GM19043 (cell line): Measurements from ENCODE around the gene ST6GALNAC5.
"Not testable (repeated sequence)": the region's sequence is repeated elsewhere in the genome, so short reads cannot be mapped to it uniquely, and the experiment has no call there.

Source experiments
- ATAC-seq: cut with Tn5 transposase; IDR thresholded peaks from one replicate; pipeline ENCODE4 v1.9.1; 2021; ENCODE audit warnings: low read depth; ENCODE audit not compliant: unreplicated experiment

ST6GALNAC5 gene

DNA sequence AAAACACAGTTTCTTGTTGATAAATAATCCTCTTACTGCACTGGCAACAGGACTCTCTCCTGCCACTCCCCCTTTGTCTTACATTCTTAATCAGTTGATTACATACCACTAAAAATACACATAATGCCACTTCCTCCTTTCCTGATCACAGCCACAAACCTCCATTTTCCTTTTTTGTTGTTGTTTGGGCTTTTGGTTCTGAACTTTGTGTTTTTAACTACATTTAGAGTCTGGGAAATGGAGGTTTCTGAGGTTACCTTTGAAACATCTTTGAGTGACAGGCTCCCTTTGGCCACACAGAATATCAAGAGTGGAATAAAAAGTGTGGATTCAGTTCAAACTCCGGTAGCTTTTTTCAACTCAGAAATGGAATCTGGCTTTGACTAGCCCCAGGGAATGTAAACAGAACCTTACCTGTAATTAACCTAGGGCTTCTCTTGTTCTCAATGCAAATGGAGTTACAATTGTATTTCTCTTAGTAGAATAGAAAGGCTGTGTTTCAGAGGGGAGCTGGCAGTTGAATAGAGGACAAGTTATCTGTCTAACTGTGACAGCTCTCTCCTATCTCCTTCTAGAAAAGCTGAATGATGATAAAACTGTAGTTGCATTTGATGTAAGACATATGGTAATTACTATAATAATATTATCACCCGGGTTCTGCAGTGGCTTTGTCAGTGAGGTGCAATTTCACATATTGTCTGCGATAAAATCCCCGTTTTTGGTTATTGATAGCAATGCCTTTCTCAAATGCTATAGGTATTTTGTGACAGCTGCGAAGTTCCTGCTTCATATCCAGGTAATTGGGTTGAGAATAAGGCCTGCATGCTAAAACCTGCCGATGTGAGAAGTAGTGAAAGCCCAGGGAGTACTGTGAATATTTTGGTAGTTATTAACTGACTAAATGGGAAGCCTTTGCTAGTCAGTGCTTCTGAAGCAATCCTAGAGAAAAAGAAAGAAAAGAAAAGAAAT lies 66.9 kb downstream of the ST6GALNAC5 start:
- ATAC-seq: no peak

DNA sequence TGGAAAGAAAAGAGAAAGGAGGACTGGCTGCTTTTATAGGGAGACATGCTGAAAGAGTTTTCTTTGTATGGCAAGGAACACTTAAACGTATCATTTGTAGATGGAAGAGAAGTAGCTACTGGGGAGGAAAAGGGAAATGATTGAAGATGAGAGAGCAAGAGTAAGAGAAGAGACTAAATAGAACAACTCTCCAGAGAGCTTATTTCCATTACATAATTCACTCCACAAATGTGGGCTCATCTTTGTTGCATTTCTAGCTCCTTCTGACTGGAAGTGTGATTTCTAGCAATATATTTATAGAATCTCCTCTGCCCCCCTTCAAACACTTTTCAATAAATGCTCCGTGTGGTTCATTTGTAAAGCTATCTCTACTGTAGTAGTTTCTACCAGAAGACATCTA lies 71.0 kb downstream of the ST6GALNAC5 start:
- ATAC-seq: no peak

- ATAC-seq: no peak
Measured at GRCh38 chr1:76939050-76939816, 72.0 kb downstream of the ST6GALNAC5 start.

GRCh38 chr1:76939817-76940216 lies 72.5 kb downstream of the ST6GALNAC5 start:
- ATAC-seq: no peak

- ATAC-seq: no peak
Measured at GRCh38 chr1:76940571-76941335, 73.5 kb downstream of the ST6GALNAC5 start.

- ATAC-seq: no peak
Measured at GRCh38 chr1:76942549-76942948, 75.3 kb downstream of the ST6GALNAC5 start.

GRCh38 chr1:76944942-76945341 lies 77.7 kb downstream of the ST6GALNAC5 start:
- no peak for ATAC-seq

DNA sequence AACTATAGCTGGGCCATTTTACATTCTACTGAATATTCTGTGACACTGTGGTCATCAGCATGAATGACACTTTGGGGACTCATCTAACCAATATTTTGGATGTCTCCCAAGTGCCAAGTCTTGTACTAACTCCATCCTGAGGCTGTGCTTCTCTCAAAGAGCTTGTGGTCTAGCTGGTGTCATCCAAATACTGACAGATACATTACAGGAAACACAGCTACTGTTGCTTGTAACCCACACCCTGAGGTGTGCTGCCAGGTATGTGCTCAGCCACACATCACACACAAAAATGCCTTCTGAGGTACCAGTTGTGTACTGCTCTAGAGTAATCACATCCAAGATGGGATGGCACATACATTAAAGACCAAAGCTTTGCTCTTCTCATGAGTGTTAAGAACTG lies 81.6 kb downstream of the ST6GALNAC5 start:
- no peak for ATAC-seq

DNA sequence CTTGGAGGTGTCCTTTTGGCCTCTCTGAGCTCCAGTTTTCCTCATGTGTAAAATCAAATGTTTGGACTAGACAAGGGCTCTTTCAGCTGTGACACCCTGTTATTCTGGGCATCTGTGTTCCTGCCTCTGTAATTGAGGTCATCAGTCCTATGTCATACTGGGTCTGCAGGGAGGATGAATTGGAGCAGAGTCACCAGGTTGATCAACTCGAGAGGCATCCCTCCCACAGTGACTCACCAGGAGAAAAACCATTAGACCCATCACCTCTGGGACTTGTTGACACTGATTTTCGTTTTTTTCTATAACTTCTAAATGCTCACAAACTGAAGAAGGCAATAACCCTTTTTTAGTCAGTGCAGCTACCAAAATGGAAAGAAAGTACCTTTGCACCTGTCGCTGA lies 82.2 kb downstream of the ST6GALNAC5 start:
- no peak for ATAC-seq

DNA sequence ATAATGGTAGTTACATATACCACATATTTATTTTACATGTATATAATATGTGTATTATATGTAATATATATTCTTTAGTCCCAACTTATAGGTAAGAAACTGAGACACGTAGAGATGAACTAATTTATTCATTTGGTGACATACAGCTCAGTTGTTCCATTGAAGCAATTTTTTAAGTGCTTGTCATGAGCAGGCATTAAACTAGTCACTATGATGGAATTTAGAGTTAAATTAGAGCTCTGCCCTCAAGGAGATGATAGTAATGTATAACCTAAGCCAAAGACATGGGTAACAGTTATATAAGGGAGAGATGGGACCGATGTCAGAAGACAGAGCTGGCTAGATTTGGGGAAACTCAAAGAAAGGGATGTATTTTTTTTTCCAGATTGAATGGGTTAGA lies 83.0 kb downstream of the ST6GALNAC5 start:
- ATAC-seq: no peak

DNA sequence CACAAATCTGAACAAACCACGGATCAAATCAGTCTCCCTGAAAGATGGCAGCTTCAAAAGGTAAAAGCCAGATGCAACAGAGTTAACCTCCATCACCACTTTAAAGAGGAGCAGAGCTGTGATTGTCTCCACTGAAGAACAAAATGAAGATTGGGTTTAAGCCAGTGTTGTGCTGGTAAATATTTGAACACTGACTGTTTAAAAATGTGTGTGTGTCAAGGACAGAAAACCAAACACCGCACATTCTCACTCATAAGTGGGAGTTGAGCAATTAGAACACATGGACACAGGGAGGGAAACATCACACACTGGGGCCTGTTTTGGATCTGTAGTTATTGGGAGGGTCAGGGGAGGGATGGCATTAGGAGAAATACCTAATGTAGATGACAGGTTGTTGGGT lies 83.9 kb downstream of the ST6GALNAC5 start:
- no peak for ATAC-seq

DNA sequence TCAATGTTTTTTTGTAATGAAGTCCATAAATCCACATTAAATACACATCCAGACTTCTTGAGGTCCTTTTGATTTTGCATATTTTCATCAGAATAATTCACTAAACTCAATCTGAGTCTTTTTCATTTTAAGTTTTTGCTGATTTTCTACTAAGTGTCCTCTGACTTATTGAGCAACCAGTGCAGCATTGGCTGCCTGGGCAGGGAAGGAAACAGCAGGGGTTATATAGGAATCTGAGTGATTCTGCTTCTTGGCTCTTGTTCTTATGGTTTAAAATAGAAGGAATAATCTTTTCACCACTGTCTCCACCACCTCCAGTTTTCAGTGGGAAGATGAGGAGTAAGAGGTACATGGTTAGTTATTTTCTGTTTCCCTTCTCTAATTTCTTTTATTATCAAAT lies 88.4 kb downstream of the ST6GALNAC5 start:
- ATAC-seq: no peak

GRCh38 chr1:76957961-76958360 lies 90.7 kb downstream of the ST6GALNAC5 start:
- no peak for ATAC-seq

DNA sequence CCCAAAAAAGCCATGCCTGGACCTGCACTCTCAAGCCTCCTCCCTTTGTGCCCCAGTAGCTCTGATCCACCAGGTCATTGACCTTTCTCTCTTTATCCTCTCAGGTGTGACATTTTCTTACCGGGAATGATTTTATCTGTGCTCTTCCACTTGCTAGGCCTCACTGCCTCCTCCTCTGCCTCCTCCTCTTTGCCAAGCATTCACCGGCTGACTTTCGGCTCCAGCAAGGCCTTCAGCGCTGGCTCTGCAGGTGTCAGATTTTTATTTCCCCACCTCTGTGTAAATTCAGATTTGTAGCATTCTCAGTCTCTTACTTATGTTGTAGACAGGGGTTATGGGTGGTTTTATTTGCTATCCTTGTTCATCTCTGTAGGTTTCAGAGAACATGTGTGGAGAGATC lies 91.5 kb downstream of the ST6GALNAC5 start:
- no peak for ATAC-seq

DNA sequence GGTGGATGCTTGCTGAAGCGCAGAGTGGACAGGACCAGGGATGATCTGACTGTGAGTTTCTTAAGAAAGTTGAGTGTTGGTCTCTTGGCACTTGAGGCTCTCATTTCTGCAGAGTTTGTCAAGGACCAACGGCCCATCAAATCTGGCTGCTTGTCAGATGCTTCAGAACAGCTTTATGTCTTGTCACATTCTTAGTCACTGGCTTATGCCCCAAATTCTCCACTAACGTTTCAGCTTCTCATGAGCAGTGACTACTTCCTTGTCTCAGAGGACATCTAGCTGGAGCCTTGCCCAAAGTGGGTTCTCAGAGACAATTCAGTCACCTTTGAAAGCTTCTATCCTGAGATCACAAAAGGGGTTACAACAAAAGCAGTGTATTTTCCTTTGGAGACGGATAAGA lies 92.3 kb downstream of the ST6GALNAC5 start:
- no peak for ATAC-seq

- no peak for ATAC-seq
Measured at GRCh38 chr1:76961181-76961819, 94.0 kb downstream of the ST6GALNAC5 start.

- no peak for ATAC-seq
Measured at GRCh38 chr1:76961820-76962207, 94.5 kb downstream of the ST6GALNAC5 start.

GRCh38 chr1:76981267-76981666 lies 114.0 kb downstream of the ST6GALNAC5 start:
- not testable (repeated sequence) for ATAC-seq

GRCh38 chr1:76989976-76990375 lies 122.7 kb downstream of the ST6GALNAC5 start:
- no peak for ATAC-seq

GRCh38 chr1:76993036-76993435 lies 125.8 kb downstream of the ST6GALNAC5 start:
- ATAC-seq: no peak
